Naive B cell (primary cell): ENCODE results near the gene SUPT3H. TPM values are rescaled to one million over a fixed set of nuclear protein-coding genes. Genes with fewer than 3 reads are reported as not detected.

Source experiments
- ATAC-seq, 2 donors: fragments of 150-1000 bp; cut with Tn5 transposase; 2 replicates each; pipeline ENCODE4 v1.10.0; 2021; ENCODE audit warnings: low read depth in 2 of 2, mild to moderate bottlenecking in 2 of 2, moderate library complexity in 2 of 2
- DNase-seq: peaks from one replicate; pipeline ENCODE4 v3.0.0; 2022
- H3K27ac Mint-ChIP-seq, 6 donors: one replicate each; pipeline ENCODE4 v1.8.0; 2020 to 2022; ENCODE audit warnings: mild to moderate bottlenecking in 6 of 6, mixed read lengths in 6 of 6, moderate library complexity in 5 of 6, inconsistent platforms in 2 of 6
- H3K27me3 Mint-ChIP-seq, 3 donors: one replicate each; pipeline ENCODE4 v1.8.0; 2021 to 2022; ENCODE audit warnings: mixed read lengths in 3 of 3, mild to moderate bottlenecking in 1 of 3
- H3K36me3 Mint-ChIP-seq, 2 donors: one replicate each; pipeline ENCODE4 v1.8.0; 2020 to 2022; ENCODE audit warnings: mixed read lengths in 2 of 2, inconsistent platforms in 1 of 2, mild to moderate bottlenecking in 1 of 2
- H3K4me1 Mint-ChIP-seq, 3 donors: one replicate each; pipeline ENCODE4 v1.8.0; 2020 to 2022; ENCODE audit warnings: mixed read lengths in 3 of 3, inconsistent platforms in 1 of 3, mild to moderate bottlenecking in 1 of 3, moderate library complexity in 1 of 3
- H3K4me3 Mint-ChIP-seq, 8 donors: one replicate each; pipeline ENCODE4 v1.8.0; 2020 to 2022; ENCODE audit warnings: mild to moderate bottlenecking in 8 of 8, mixed read lengths in 8 of 8, moderate library complexity in 8 of 8, inconsistent platforms in 2 of 8
- H3K9me3 Mint-ChIP-seq, 7 donors: one replicate each; pipeline ENCODE4 v1.8.0; 2020 to 2022; ENCODE audit warnings: mixed read lengths in 7 of 7, mild to moderate bottlenecking in 5 of 7, inconsistent platforms in 2 of 7, moderate library complexity in 1 of 7
- polyA plus RNA-seq, 6 donors: library from polyadenylated mRNA; unstranded; fragments of 300-500 nt; fragmentation: Illumina TruSeq; gene quantifications; one replicate each; pipeline ENCODE4 v1.2.3, GENCODE V29; 2021; ENCODE audit warnings: low read depth in 6 of 6

Gene SUPT3H
- polyA plus RNA-seq, 6 donors from 2014 or later = 3.7 to 8.6 (median 6.7) TPM

- peaks cover 11 to 28% (median 20%) of the 10 kb centered on the region in 3 donors for H3K4me1 Mint-ChIP-seq
- no peaks in the 10 kb centered on the region for H3K27me3 Mint-ChIP-seq
- peak overlapping the region; percentile 90 to 99 (median 97) for H3K4me3 Mint-ChIP-seq
- peak overlapping the region; percentile 78 to 99 (median 97) for H3K27ac Mint-ChIP-seq
- DNase-seq = no peak
- H3K36me3 Mint-ChIP-seq = no peaks in the 10 kb centered on the region
- ATAC-seq = no peak
- peaks cover 0 to 3% (median 0%) of the 10 kb centered on the region in 7 donors for H3K9me3 Mint-ChIP-seq
These were observed 636 bp downstream of the SUPT3H start for GRCh38 chr6:45377043-45377553.

- H3K4me1 Mint-ChIP-seq = peaks cover 11 to 28% (median 20%) of the 10 kb centered on the region in 3 donors
- peak overlapping the region; percentile 90 to 99 (median 97) for H3K4me3 Mint-ChIP-seq
- H3K27me3 Mint-ChIP-seq = no peaks in the 10 kb centered on the region
- H3K36me3 Mint-ChIP-seq = no peaks in the 10 kb centered on the region
- H3K9me3 Mint-ChIP-seq = peaks cover 0 to 3% (median 0%) of the 10 kb centered on the region in 7 donors
- no peak for DNase-seq
- no peak for ATAC-seq
- peak overlapping the region; percentile 78 to 99 (median 97) for H3K27ac Mint-ChIP-seq
These were observed 1.3 kb downstream of the SUPT3H start for GRCh38 chr6:45376310-45377042.

GRCh38 chr6:45375449-45375848 lies 2.3 kb downstream of the SUPT3H start:
- H3K9me3 Mint-ChIP-seq = peaks cover 0 to under 1% (median 0%) of the 10 kb centered on the region in 7 donors
- no peaks in the 10 kb centered on the region for H3K36me3 Mint-ChIP-seq
- ATAC-seq = no peak
- no peaks in the 10 kb centered on the region for H3K27me3 Mint-ChIP-seq
- H3K4me1 Mint-ChIP-seq = peaks cover 11 to 28% (median 17%) of the 10 kb centered on the region in 3 donors
- peak overlapping the region in 1 of 6 donors; percentile 56 for H3K27ac Mint-ChIP-seq
- DNase-seq = no peak
- peak overlapping the region in 1 of 8 donors; percentile 98 for H3K4me3 Mint-ChIP-seq

DNA sequence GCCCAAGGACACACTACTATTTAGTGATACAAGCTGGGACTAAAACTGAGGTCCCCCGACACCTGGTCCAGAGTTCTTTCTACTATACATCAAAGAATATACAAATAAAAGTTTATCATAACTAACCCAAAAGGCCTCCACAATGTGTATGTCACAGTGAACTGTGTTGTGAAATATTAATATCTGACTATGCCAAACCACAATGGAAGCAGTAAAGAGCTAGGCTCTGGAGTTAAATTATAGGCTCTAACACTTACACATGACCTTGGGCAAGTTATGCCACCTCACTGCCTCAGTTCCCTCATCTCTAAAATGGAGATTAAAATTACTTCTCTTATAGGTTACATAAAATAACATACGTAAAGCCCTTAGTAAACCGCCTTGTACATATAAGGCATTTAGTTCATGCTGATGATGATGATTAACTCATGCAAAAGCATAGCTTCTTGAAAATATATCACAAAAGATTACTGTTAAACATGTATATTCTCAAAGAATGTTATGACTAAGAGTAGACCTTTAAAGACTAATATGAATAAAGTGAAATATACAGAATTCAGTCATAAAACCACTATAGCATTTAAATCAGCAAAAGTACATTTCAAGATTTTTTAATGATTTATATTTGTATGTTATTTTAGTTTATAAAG lies 5.7 kb downstream of the SUPT3H start:
- no peaks in the 10 kb centered on the region for H3K9me3 Mint-ChIP-seq
- no peak for ATAC-seq
- no peak for DNase-seq
- no peaks in the 10 kb centered on the region for H3K36me3 Mint-ChIP-seq
- no peak overlapping the region for H3K4me3 Mint-ChIP-seq
- H3K4me1 Mint-ChIP-seq = peaks cover 5 to 14% (median 9%) of the 10 kb centered on the region in 3 donors
- H3K27ac Mint-ChIP-seq = peak overlapping the region in 1 of 6 donors; percentile 8
- H3K27me3 Mint-ChIP-seq = no peaks in the 10 kb centered on the region

DNA sequence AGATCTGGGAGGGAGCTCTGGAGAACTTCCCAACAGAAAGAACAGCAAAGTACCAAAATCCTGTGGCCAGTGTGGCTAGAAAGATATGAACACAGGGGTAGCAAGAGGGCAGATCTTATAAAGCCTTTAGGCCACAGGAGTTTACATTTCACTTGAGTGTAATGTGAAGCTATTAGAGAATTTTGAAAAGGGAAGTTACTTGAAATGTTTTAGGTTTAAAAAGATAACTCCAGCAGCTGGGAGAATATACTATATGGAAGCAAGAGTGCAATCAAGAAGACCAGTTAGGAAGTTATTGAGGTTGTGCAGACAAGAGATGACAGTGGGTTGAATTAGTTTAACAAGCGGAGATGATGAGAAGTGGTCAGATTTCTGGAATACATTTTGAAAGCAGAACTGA lies 7.9 kb downstream of the SUPT3H start:
- no peaks in the 10 kb centered on the region for H3K27me3 Mint-ChIP-seq
- no peak overlapping the region for H3K4me3 Mint-ChIP-seq
- no peaks in the 10 kb centered on the region for H3K36me3 Mint-ChIP-seq
- peaks cover 0 to 7% (median 4%) of the 10 kb centered on the region in 3 donors for H3K4me1 Mint-ChIP-seq
- no peak overlapping the region for H3K27ac Mint-ChIP-seq
- no peak for DNase-seq
- no peak for ATAC-seq
- no peaks in the 10 kb centered on the region for H3K9me3 Mint-ChIP-seq

- Mint-ChIP-seq H3K9me3 (no peaks in the 10 kb centered on the region), H3K4me3 (no peak overlapping the region), H3K4me1 (peaks cover 0 to 7% (median 4%) of the 10 kb centered on the region in 3 donors), H3K36me3 (no peaks in the 10 kb centered on the region), H3K27ac (no peak overlapping the region), H3K27me3 (no peaks in the 10 kb centered on the region)
- DNase-seq = no peak
- ATAC-seq = no peak
These were observed 9.7 kb downstream of the SUPT3H start for GRCh38 chr6:45367999-45368398.

DNA sequence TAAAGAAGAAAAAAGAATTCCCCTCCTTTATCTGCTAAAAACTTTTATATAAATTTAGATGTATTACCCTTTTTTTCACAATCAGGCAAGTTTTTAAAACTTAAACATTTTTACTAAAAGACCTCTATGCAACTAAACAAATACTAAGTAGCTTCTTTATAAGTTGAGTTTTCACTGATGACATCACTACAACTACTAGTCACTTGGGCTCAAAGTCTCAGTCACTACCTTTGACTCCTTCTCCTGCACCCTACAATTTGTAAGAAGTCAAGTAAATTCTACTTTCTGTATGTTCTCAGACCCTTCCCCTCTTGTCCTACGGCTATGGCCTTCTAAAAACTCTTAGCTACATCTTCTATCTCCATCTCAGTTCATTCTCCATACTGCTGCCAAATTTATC lies 11.2 kb downstream of the SUPT3H start:
- Mint-ChIP-seq H3K27ac (no peak overlapping the region), H3K9me3 (no peaks in the 10 kb centered on the region), H3K27me3 (no peaks in the 10 kb centered on the region), H3K4me1 (peaks cover 0 to 7% (median 4%) of the 10 kb centered on the region in 3 donors), H3K36me3 (no peaks in the 10 kb centered on the region), H3K4me3 (no peak overlapping the region)
- DNase-seq (no peak), ATAC-seq (no peak)

DNA sequence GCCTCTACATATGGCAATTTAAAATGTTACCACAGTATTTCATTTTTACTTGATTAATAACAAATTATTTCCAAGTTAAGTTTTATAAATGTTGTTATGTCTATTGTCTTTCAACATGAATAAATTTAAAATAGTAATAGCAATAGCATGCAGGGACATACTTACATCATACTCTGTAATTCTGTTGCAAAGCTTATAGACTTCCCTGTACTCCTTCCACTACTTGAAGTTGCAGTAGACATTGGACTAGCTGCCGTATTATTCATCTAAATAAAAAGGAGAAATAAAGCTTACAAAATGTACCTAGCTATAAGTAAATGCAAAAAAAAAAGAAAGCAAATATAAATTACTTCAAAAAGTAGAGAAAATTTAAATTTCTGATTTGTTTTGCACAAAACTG lies 12.7 kb downstream of the SUPT3H start:
- Mint-ChIP-seq H3K4me3 (no peak overlapping the region), H3K36me3 (no peaks in the 10 kb centered on the region), H3K4me1 (peaks cover 0 to 4% (median 2%) of the 10 kb centered on the region in 3 donors), H3K9me3 (no peaks in the 10 kb centered on the region), H3K27me3 (no peaks in the 10 kb centered on the region), H3K27ac (no peak overlapping the region)
- DNase-seq (no peak), ATAC-seq (no peak)

DNA sequence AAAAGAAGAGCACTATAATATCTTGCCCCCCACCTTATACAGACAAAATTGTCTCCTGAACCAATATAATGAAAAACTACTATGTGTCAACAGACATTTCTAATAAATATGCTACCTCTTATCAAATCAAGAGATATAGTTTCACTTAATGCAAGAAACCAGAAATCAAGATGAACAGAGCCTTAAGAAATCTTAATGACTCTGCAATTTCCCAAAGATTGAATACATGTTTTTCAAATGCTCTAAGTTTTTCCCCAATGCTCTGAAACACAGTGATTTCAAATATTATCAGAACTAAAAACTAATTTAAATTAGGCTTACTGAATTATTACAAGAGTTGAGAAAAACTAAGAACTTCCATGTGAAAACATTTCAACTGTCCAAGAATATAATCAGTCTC lies 13.3 kb downstream of the SUPT3H start:
- Mint-ChIP-seq H3K9me3 (no peaks in the 10 kb centered on the region), H3K4me3 (no peak overlapping the region), H3K27me3 (no peaks in the 10 kb centered on the region), H3K27ac (no peak overlapping the region), H3K4me1 (no peaks in the 10 kb centered on the region), H3K36me3 (no peaks in the 10 kb centered on the region)
- ATAC-seq = no peak
- no peak for DNase-seq

- H3K27ac Mint-ChIP-seq = no peak overlapping the region
- H3K4me3 Mint-ChIP-seq = no peak overlapping the region
- no peak for DNase-seq
- no peaks in the 10 kb centered on the region for H3K9me3 Mint-ChIP-seq
- no peaks in the 10 kb centered on the region for H3K27me3 Mint-ChIP-seq
- H3K4me1 Mint-ChIP-seq = no peaks in the 10 kb centered on the region
- peaks cover 0 to 5% of the 10 kb centered on the region in 2 donors for H3K36me3 Mint-ChIP-seq
- ATAC-seq = no peak
These were observed 24.1 kb downstream of the SUPT3H start for GRCh38 chr6:45353654-45354053.

DNA sequence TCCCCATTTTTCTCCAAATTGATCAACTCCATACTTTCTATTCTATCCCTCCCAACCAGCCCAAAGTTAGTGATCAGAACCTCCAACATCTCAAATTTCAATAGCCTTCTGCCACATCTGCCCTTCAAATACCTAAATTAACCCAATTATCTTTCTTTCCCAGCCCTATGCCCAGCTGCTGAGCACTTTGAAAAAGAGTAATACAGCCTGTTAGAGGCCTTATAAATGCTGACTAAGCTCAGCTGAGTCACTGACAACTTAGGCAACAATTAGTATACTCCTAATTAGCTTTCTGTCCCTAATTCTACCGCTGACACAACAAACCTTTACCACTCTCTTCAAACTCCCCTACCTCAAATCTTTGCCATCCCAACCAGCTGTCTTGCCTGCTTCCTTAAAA lies 26.1 kb downstream of the SUPT3H start:
- Mint-ChIP-seq H3K36me3 (peaks cover 0 to 5% of the 10 kb centered on the region in 2 donors), H3K27me3 (no peaks in the 10 kb centered on the region), H3K27ac (peak overlapping the region in 1 of 6 donors; percentile 0), H3K4me3 (no peak overlapping the region), H3K4me1 (no peaks in the 10 kb centered on the region), H3K9me3 (no peaks in the 10 kb centered on the region)
- ATAC-seq (no peak), DNase-seq (no peak)

- Mint-ChIP-seq H3K27me3 (no peaks in the 10 kb centered on the region), H3K4me1 (no peaks in the 10 kb centered on the region), H3K9me3 (no peaks in the 10 kb centered on the region), H3K36me3 (peaks cover 0 to 5% of the 10 kb centered on the region in 2 donors), H3K27ac (no peak overlapping the region), H3K4me3 (no peak overlapping the region)
- DNase-seq = no peak
- no peak for ATAC-seq
These were observed 26.7 kb downstream of the SUPT3H start for GRCh38 chr6:45351076-45351475.

DNA sequence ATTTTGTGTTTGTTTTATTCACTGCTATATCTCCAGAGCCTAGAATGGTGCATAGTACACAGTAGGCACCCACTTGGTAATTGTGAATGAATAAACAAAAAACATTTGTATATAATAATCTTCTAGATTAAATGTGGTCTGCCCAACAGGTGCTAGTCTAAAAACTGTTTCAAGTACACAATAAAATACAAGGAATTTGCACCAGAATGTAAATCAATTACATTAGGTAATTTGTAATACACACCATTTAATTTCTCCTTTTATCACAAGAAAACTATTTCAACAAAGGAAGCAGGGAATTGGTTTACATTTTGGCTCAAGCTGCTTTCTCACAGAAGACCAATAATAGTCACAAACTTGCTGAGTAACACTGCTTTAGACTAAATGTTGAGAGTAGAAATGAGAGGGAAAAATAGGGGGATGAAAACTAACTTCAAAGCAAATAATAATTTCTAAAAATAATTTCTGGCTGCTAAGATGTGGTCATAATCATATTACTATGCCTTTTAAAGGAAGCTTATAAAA lies 27.5 kb downstream of the SUPT3H start:
- DNase-seq (no peak), ATAC-seq (no peak)
- Mint-ChIP-seq H3K36me3 (peaks cover 0 to 5% of the 10 kb centered on the region in 2 donors), H3K27ac (no peak overlapping the region), H3K27me3 (no peaks in the 10 kb centered on the region), H3K4me1 (no peaks in the 10 kb centered on the region), H3K4me3 (no peak overlapping the region), H3K9me3 (no peaks in the 10 kb centered on the region)

DNA sequence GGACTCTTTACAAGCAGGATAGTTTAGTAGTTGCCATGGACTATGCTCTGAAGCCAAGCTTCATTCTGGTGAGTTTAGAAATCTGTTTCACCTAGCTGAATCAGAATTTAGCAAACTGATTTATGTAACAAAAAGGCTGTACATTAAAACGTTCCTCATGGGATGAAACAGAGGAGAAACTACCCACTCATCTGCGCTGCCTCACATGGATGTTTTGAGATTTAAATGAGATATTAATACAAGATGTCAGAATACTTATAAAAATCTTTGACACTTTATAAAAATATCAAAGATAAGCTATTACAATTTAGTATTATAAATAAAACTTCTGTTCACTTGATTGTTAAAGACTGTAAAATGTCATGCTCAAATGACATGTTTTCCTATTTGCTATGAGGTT lies 32.8 kb downstream of the SUPT3H start:
- no peak overlapping the region for H3K4me3 Mint-ChIP-seq
- no peaks in the 10 kb centered on the region for H3K9me3 Mint-ChIP-seq
- H3K27ac Mint-ChIP-seq = no peak overlapping the region
- H3K4me1 Mint-ChIP-seq = no peaks in the 10 kb centered on the region
- no peaks in the 10 kb centered on the region for H3K27me3 Mint-ChIP-seq
- DNase-seq = no peak
- H3K36me3 Mint-ChIP-seq = peaks cover 0 to 4% of the 10 kb centered on the region in 2 donors
- ATAC-seq = no peak
